ENCODE data around the gene TLE1.
"Not testable (repeated sequence)": the region's sequence is repeated elsewhere in the genome, so short reads cannot be mapped to it uniquely, and the experiment has no call there.

TLE1 gene

DNA sequence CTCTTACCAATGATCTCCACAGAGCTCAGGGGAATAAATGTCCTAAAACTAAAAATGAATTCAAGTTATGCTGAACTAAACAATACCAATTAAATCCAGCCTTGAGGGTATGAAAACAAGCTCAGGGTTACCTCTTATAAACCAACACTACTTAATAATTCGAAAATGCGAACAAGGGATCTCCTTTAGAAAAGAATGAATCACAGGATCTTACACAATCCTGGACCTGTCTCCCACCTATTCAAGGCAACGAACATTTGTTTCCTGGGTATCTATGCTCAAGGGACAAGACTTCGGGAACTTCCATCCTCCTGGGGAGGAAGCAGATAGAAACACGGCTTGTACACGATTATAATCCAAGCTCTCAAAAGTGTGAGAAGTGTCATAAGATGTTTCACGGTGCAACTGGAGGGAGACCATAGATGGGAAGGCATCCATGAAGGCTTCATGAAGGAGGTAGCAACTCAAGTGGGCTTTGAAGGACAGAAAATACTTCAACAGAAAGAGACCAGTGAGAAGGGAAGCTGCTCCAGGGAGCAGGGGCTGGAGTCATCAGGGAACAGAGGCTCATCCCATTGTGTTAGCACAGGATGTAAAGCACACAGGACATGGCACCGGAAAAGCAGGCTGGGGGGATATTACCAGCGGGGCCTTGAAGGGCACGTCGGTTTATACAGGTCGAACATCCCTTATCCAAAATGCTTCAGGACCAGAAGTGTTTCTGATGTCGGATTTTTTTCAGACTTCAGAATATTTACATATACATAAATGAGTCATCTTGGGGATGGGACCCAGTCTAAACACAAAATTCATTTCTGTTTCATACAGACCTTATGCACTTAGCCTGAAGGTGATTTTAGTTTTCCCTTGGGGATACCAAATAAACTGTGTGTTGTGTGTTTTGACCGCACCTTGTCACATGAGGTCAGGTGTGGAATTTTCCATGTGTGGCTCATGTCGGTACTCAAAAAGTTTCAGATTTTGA lies 87.4 kb downstream of the TLE1 start:
- DNase-seq (ENCODE audit: low read depth in 2 of 2, low spot score in 1 of 2), result no peak

DNA sequence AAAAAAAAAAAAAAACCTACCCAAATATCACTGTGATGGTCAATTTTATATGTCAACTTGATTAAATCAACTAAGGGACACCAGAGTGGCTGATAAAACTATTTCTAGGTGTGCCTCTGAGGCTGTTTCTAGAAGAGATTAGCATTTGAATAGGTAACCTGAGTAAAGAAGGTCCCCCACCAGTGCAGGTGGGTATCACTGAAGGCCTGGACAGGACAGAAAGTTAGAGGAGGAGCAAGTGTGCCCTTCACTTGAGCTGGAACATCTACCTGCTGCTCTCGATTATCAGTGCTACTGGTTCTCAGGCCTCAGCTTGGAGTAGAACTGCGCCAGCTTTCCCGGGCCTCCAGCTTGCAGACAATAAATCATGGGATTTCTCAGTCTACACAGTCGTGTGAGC lies 88.7 kb downstream of the TLE1 start:
- no peak for DNase-seq (ENCODE audit: low read depth in 2 of 2, low spot score in 1 of 2)

DNA sequence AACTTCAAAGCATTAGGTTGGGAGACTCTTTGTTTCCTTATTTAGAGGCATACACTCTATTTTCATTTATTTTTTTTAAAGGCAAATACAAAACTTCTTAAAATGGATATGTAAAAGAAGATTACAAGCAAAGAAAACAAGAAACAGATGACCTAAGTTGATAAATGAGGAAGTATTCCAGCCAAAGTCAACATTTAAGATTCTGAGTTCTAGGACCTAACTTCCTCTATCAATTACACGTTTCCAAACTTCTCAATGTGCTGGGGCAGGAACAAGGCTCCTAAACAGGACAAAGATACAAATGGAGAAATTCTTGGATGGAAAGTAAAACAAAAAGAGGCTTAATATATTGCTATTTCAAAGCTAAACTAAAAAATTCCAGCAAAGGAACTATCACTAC lies 89.5 kb downstream of the TLE1 start:
- DNase-seq (ENCODE audit: low read depth in 2 of 2, low spot score in 1 of 2), result no peak

DNA sequence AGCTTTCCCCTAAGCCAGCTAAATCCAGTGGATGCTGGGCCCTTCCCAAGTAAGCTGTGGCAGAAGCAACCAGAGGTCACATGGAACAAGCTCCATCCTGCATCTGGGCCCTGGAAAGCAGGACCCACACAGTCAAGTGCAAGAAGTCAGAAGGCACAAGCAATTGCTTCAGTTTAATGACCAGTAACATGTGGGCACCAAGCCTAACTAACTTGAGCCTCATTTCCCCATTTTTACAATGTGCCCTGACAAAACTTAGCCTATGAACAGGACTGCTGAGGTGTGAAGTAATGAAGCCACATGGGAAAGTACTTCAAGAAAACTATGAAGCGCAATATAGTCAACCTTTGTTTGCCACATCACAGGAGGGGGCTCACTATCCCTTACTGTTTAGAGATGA lies 90.5 kb downstream of the TLE1 start:
- no peak for DNase-seq (ENCODE audit: low read depth in 2 of 2, low spot score in 1 of 2)

DNA sequence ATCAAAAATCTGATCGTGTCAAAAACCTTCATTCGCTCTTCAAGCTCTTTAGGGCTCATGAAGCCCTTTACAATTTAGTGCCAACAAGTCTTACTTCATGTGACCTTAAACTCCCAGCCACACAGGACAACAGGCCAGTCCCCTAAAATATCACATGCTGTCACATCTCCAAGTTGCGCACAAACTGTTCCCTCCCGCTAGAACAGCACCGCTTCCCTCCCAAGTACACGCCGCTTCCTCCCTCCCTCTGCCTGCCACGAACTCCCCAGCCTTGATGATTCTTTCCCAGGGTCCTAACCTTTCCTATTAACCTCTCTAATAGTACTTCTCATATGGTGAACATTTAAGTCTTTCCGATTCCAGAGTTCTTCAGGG lies 91.2 kb downstream of the TLE1 start:
- no peak for DNase-seq (ENCODE audit: low read depth in 2 of 2, low spot score in 1 of 2)

DNA sequence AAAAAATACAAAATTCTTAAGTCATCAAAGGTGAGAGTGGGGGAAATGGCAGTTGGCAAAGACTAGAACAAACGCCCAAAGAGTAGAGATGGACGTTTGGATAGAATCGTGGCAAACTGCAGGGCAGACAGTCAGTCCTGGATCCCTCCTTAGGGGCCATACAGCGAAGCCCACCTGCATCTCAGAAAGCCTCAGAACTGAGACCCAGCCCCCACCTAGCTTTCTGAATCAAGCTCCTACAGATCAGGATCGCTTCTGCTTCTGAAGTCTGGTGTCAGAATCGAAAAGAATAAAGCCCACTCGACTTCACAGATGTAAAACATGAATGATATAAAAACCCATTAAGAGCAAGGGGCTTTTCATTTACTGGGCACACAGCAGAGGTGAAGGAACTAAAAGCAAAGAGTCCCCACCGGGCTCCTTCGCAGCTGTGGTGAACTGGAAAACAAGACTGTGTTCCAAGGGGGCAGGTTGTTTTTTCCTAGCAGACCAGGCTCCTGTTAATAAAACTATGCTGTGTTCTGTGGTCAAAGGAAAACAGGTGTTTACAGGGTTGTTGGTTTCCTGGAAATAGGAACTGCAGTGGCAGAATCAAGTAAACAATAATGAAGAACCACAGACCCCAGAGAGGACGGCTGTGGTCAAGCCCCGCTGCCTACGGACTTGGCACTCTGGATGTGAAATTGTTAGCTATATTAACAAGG lies 91.8 kb downstream of the TLE1 start:
- no peak for DNase-seq (ENCODE audit: low read depth in 2 of 2, low spot score in 1 of 2)

DNA sequence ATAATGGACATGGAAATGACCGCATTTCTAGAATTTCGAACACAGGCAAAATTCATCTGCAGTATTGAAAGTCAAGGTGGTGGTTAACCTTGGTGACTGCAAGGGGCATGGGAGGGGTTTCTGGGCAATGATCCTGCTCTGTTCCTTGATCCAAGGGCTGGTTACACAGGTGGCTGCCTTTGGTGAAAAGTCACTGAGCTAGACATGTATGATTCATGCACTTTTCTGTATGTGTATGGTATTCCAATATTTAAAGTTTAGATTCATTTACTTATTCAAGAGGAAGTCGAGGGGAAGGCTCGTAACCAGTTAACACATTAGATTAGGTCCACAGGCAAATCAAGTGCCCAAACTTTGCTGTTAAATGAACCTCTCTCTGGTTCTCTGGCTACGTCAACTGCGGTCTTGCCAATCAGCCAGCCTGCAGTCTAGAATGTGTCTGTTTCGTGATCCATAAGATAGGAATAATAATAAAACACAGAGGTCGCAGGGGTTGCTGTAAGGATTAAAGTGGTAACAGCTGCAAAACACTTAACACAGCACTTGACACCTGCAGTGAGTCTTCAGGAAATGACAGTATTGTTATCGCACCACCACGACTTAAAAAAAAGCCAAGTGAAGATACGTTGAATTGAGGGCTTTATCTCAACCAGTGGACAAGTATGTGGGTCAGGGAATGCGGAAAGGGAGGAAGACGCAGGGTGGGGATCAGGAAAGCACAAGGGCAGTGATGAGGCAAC lies 92.5 kb downstream of the TLE1 start:
- DNase-seq (ENCODE audit: low read depth in 2 of 2, low spot score in 1 of 2), result no peak

DNA sequence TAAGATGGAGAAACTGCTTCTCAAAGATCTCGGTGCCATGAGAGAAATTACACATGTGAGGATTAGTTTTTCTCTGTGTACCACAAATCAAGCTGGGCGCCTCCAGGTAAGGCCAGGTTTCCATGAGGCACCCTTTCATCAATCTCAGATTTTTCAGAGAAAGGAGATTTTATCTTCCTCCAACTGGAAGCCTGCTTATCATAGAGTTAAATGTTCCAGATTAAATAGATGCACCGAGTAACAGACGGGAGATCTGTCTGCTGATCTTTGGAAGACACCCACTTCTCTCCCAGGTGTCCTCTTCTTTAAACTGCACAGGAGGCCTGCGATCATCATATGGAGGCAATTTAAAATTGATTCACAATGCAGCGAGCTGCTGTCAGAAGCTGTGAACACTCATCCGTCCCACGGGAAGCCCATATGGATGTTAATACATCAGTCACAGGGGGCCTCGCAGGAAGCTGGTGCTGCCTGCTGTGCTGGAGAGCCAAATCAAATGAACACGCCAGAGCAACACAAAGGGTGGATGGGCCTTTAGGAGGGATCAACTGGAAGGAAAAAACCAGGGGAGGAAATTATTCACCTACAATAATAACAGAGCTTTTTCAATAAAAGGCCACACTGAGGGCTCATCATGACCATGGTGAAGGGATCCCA lies 93.3 kb downstream of the TLE1 start:
- no peak for DNase-seq (ENCODE audit: low read depth in 2 of 2, low spot score in 1 of 2)

DNA sequence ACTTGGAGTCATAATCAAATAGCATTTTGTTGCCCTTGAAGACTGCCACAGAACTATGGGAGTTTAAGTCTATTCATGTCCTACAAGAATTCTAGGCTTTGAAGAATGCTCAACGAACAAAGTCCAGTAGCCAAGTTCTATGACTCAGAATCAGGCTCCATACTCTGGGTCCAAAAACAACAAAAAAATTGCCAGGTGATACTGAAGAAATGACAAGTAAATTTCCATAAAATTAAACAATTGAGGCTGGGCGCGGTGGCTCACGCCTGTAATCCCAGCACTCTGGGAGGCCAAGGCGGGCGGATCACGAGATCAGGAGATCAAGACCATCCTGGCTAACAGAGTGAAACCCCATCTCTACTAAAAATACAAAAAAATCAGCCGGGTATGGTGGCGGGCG lies 94.1 kb downstream of the TLE1 start:
- DNase-seq (ENCODE audit: low read depth in 2 of 2, low spot score in 1 of 2), result not testable (repeated sequence)

DNA sequence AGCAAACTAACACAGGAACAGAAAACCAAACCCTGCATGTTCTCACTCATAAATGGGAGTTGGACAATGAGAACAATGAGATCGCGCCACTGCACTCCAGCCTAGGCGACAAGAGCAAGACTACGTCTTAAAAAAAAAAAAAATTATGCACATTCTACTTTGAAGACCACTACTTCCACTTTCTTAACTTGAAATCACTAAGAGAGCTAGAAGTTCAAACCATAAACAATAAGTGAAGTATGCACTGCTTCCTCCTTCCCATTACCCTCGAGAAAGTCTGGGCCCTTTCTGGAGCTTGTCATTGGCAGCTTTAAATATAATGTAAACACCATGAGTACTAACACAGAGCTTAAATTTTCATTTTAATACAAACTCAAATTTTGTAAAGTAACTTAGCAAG lies 94.9 kb downstream of the TLE1 start:
- DNase-seq (ENCODE audit: low read depth in 2 of 2, low spot score in 1 of 2), result no peak

DNA sequence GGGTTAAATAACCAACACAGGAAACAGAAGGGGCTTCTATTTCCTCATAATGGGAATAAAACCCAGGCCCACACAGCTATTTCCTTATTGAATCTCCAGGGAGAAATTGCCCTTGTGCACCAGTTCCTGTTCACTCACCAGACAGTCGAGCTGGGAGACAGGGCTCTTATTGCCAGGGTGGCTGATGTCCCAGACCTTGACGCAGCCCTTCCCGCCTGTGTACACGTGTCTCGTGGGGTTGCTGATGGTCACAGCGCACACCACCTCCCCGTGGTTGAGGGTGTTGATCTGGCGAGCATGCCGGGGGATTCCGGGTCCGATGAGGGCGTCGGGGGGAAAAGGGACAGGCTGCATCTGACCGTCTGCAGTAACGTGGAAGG lies 96.5 kb downstream of the TLE1 start:
- no peak for DNase-seq (ENCODE audit: low read depth in 2 of 2, low spot score in 1 of 2)

DNA sequence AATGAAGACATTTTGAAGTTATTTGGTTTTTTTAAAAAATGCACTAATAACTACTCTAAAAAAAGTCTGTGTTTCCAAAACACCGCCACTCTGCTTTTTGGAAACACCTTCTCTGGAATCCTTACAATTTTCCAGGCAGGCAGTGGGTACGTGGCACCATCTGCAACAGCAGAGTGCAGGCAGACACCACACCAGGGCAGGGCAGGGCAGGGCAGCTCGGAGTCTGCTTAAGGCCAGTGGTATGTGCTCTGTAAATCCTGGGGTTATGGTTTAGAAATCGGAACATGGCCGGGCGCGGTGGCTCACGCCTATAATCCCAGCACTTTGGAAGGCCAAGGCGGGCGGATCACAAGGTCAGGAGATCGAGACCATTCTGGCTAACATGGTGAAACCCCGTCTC lies 97.6 kb downstream of the TLE1 start:
- no peak for DNase-seq (ENCODE audit: low read depth in 2 of 2, low spot score in 1 of 2)

DNA sequence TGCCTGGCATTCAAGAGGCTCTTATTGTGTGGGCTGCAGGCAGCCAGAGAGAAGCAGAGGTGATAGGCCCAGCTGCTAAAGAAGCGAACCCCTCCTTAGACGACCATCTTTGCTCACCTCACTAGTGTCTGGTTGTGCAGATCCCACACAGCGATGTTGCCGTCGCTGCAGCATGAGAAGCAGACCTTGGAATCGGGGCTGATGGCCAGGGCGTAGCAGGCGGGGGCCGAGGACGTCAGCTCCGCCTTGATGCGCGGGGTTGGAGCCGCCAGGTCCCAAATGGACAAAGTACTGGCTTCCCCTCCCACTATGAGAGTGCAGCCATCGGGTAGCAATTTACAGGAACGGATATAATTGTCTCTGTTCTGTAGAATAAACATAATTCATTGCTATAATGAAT lies 98.7 kb downstream of the TLE1 start:
- DNase-seq (ENCODE audit: low read depth in 2 of 2, low spot score in 1 of 2), result no peak

DNA sequence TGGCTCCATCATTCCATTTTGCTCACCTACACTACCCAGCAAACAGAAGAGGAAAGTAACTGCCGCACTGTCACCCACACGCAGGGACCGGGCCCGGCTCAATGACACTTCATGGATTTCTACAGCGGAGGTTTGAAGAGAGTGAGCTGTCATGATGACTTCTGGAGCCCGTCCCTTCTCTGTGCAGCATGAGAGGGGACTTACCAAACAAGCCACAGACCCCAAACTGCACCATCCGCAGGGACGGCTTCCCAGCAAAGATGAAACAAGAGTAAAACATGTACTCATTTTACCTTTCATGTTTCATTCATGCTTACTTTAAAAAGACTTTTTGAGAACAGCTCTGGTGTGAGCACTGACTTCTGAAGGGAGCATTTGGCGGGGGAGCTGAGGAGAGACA lies 99.5 kb downstream of the TLE1 start:
- DNase-seq (ENCODE audit: low read depth in 2 of 2, low spot score in 1 of 2), result no peak

DNA sequence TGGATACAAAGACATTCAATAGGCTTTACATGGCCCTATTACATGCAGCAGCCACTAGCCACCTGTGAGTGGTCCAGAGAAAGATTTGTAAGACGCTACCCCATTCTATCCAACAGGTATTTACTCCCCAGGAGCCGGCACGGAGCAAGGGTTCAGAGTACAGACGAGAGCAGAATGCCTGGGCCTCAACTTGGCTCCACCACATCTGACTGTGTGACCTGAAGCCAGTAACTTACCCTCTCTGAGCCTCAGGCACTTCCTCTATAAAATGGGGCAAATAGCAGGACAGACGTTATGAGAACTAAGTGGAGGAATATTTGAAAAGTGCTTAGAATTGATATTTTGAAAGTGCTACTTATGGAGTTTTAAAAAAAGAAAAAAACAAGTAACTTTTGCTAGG lies 100.0 kb downstream of the TLE1 start:
- no peak for DNase-seq (ENCODE audit: low read depth in 2 of 2, low spot score in 1 of 2)

DNA sequence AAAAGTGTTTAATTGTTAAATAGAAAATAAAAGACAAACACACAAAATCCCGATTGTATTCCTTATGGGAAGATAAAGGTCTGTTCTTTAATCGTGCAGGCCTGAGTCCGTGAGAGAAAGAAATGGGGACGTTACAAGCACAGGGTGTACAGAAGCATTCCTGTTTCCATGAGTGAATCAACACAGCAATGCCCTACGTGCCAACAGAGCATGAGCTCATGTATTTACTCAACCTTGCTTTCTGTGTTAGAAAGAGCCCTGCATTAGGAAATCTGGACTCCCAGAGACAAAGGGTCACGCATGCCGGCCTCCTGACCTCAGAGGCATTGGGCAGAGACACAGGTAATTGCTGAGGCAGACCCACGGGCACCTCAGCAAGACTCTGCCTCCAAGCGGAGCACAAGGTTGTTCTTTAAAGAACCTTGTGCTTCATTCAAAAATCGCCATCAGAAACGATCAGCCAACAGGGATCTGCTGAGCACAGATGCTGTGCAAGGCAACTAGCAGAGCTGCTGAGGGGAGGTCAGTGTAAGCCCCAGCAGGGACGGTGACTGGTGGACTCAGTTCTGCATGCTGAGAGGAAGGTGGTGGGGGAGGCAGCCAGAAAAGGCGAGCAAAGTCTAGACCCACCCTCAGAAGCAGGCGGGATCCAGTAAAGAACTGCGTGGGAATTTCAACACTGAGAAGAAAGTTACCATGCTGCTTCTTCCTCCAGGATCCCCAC lies 101.0 kb downstream of the TLE1 start:
- DNase-seq (ENCODE audit: low read depth in 2 of 2, low spot score in 1 of 2), result no peak

DNA sequence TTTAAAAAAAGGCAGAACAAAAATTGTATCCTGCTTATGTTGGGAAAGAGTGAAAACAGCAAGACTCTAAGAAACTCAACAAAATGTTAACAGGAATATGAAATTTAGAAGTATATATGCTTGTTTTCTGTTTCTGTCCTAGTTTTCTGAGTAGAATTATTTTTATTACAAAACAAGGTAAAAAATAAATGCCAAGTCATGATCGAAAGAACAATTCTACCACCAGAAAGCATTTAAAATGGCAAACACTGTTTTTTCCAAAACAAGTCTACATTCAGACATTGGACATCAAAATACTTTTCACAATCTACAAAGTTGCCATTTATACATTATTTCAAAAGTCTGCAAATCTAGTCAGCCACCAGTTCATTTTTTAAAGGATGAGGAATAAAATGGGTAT lies 102.6 kb downstream of the TLE1 start:
- no peak for DNase-seq (ENCODE audit: low read depth in 2 of 2, low spot score in 1 of 2)

DNA sequence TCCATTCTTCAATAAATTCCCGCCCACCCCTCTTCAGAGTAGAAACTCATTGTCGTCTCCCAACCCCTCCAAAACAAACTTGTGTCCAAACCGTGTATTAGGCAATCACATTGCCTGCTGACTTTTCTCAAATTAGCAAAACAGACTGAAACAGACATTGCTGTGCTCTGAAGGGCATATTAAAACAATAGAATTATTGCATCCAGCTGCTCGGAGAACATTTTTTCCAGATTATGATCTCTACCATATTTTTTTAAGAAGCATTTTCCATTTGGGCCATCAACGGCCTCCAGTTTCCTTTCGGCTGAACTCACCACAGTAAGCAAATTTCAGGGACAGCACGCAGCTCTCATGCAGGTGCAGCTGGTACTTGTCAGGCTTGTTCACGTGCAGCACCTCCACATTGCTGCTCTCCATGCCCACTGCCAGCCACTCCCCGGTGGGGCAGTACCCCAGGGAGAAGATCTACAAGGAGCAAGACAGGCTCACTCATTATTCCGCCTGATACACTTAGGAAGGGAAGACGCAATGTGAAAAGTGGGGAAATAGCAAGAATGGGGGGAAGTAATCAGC lies 104.1 kb downstream of the TLE1 start:
- no peak for DNase-seq (ENCODE audit: low read depth in 2 of 2, low spot score in 1 of 2)

DNA sequence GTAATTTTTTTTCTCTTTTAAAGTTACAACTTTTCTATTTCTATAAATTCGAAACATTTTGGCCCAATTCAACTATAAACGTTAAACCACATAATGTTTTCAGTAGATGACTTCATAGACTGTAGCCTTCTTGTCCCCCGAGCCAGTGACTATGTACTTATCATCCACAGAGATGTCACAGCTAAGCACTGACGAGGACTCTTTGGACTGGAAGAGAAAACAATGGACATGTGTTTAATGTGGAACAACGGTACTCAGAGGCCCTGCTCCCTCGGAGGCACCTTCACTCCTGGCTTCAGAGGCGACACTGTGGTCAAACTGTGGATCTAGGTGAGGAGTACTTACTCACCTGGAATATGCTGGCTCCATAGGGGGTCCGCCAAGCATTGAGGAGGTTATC lies 105.2 kb downstream of the TLE1 start:
- no peak for DNase-seq (ENCODE audit: low read depth in 2 of 2, low spot score in 1 of 2)

DNA sequence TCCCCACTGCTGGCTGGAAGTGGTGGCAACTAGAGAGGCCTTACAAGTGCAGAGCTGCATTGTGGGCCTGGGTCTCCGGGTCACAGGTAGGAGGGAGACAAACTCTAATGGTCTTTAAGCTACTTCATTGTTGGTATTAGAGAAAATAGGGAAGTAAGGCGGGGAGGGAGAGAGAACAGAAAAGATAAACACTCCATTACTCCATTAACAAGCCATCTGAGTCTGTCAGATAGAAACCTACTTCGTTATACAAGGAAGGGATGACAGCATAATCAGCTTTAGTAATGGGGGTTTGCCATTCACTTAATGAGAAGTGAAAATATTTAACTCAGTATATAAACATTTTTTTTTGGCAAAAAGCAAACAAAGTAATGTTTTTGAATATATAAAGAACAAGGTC lies 107.4 kb downstream of the TLE1 start:
- no peak for DNase-seq (ENCODE audit: low read depth in 2 of 2, low spot score in 1 of 2)
